GM12892 (cell line): ENCODE measurements around the gene LPCAT3.

Source experiments
- POLR2A ChIP-seq: IDR thresholded peaks from 2 replicates; pipeline ENCODE4 v1.6.1; 2011; ENCODE audit warnings: low read depth, low read length, control low read depth
- TAF1 ChIP-seq: IDR thresholded peaks from 2 replicates; pipeline ENCODE4 v1.6.1; 2011; ENCODE audit warnings: low read depth, mild to moderate bottlenecking, control low read depth, low read length, borderline replicate concordance

- no peak for TF ChIP-seq TAF1
- TF ChIP-seq POLR2A = no peak
These were observed 84.2 kb downstream of the LPCAT3 start for GRCh38 chr12:6934110-6934509.
